Measurements from ENCODE around the gene CAMSAP1. TPM values are rescaled to one million over a fixed set of nuclear protein-coding genes. Genes with fewer than 3 reads are reported as not detected.

Gene CAMSAP1
- total RNA-seq, 1 donor: 26.1 TPM

DNA sequence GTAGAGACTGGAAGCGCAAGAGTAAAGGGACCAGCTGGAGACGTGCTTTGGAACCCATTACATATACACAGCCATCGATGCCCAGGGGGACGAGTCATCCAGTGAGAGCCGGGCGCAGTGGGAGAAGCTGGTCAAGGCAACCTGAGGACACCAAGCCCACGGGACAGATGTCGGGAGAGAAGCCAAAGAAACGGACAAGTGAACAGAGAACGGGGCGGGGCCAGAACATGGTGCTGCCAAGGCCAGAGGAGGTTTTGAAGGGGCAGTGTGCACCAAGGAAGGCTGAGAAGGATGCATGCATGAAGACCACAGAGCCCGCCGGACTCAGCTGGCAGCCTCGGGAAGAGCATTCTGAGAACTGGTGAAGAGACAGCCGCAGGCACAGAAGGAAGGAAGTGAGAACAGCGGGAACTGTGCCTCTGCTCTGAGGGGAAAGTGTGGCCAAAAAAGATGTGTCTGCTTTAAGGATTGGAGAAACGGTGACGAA lies 20.3 kb downstream of the CAMSAP1 start:
- peak; percentile 10 for DNase-seq (ENCODE audit: insufficient read length, low spot score, missing footprints)
- H2AFZ ChIP-seq (ENCODE audit: low read length): no peak overlapping the region
- H3K27ac ChIP-seq (ENCODE audit: low read depth, low read length): no peak overlapping the region

GRCh38 chr9:135886147-135886981 lies 21.0 kb downstream of the CAMSAP1 start:
- H2AFZ ChIP-seq (ENCODE audit: low read length): no peak overlapping the region
- H3K27ac ChIP-seq (ENCODE audit: low read depth, low read length): peak overlapping the region; percentile 71
- no peak overlapping the region for H3K4me2 ChIP-seq (ENCODE audit: insufficient read depth, low read length)
- no peaks in the 10 kb centered on the region for H3K27me3 ChIP-seq (ENCODE audit: insufficient read depth, low read length)
- H4K20me1 ChIP-seq (ENCODE audit: insufficient read depth, low read length): peaks cover 94% of the 10 kb centered on the region
- DNase-seq (ENCODE audit: insufficient read length, low spot score, missing footprints): peak; percentile 67
- H3K4me3 ChIP-seq (ENCODE audit: insufficient read depth, low read length): no peak overlapping the region
- TF ChIP-seq CTCF (IDR thresholded peaks at IDR 0.05; ENCODE audit: extremely low read depth, low read depth, low read length): no peak
- H3K36me3 ChIP-seq (ENCODE audit: insufficient read depth, low read length): peaks cover 3% of the 10 kb centered on the region
- peaks cover 22% of the 10 kb centered on the region for H3K4me1 ChIP-seq (ENCODE audit: insufficient read depth, low read length)
- peaks cover 100% of the 10 kb centered on the region for H3K79me2 ChIP-seq (ENCODE audit: insufficient read depth, low read length)
- no peaks in the 10 kb centered on the region for H3K9me3 ChIP-seq (ENCODE audit: low read depth, low read length)

More for the DNA sequence above, 20.3 kb downstream of the CAMSAP1 start:
- Histone ChIP-seq H3K9me3 (ENCODE audit: low read depth, low read length) (no peaks in the 10 kb centered on the region), H4K20me1 (ENCODE audit: insufficient read depth, low read length) (peaks cover 94% of the 10 kb centered on the region), H3K79me2 (ENCODE audit: insufficient read depth, low read length) (peaks cover 100% of the 10 kb centered on the region), H3K4me3 (ENCODE audit: insufficient read depth, low read length) (no peak overlapping the region), H3K4me1 (ENCODE audit: insufficient read depth, low read length) (peaks cover 22% of the 10 kb centered on the region), H3K27me3 (ENCODE audit: insufficient read depth, low read length) (no peaks in the 10 kb centered on the region), H3K36me3 (ENCODE audit: insufficient read depth, low read length) (no peaks in the 10 kb centered on the region), H3K4me2 (ENCODE audit: insufficient read depth, low read length) (no peak overlapping the region)
- no peak for TF ChIP-seq CTCF (IDR thresholded peaks at IDR 0.05; ENCODE audit: extremely low read depth, low read depth, low read length)

GRCh38 chr9:135885100-135885853 lies 22.1 kb downstream of the CAMSAP1 start:
- DNase-seq (ENCODE audit: insufficient read length, low spot score, missing footprints): peak; percentile 94

More at GRCh38 chr9:135885100-135885853, 22.1 kb downstream of the CAMSAP1 start:
- Histone ChIP-seq H3K4me3 (ENCODE audit: insufficient read depth, low read length) (no peak overlapping the region), H3K79me2 (ENCODE audit: insufficient read depth, low read length) (peaks cover 96% of the 10 kb centered on the region), H4K20me1 (ENCODE audit: insufficient read depth, low read length) (peaks cover 90% of the 10 kb centered on the region), H2AFZ (ENCODE audit: low read length) (no peak overlapping the region), H3K4me1 (ENCODE audit: insufficient read depth, low read length) (peaks cover 22% of the 10 kb centered on the region), H3K9me3 (ENCODE audit: low read depth, low read length) (no peaks in the 10 kb centered on the region), H3K36me3 (ENCODE audit: insufficient read depth, low read length) (peaks cover 4% of the 10 kb centered on the region), H3K4me2 (ENCODE audit: insufficient read depth, low read length) (peak overlapping the region; percentile 39), H3K27me3 (ENCODE audit: insufficient read depth, low read length) (no peaks in the 10 kb centered on the region), H3K27ac (ENCODE audit: low read depth, low read length) (peak overlapping the region; percentile 71)
- no peak for TF ChIP-seq CTCF (IDR thresholded peaks at IDR 0.05; ENCODE audit: extremely low read depth, low read depth, low read length)

Data from osteoblast (primary cell).